Hepatocyte (in vitro differentiated cells): Measurements from ENCODE around the gene SIRT7.

Experiments
- CTCF ChIP-seq: fragments of 200-600 bp; sonication (generic); IDR thresholded peaks from 2 replicates; pipeline ENCODE4 v1.5.1; 2016; ENCODE audit warnings: antibody characterized with exemption, mild to moderate bottlenecking; ENCODE audit not compliant: poor library complexity
- EZH2 ChIP-seq: fragments of 200-600 bp; sonication (generic); IDR thresholded peaks from 2 replicates; pipeline ENCODE4 v1.6.1; 2016; ENCODE audit warnings: antibody characterized with exemption, mild to moderate bottlenecking, borderline replicate concordance
- EZH2phosphoT487 ChIP-seq: fragments of 200-600 bp; sonication (generic); IDR thresholded peaks from one replicate; pipeline ENCODE4 v1.6.1; 2018; ENCODE audit warnings: antibody characterized with exemption, mild to moderate bottlenecking, low read depth, moderate library complexity; ENCODE audit not compliant: unreplicated experiment, severe bottlenecking

DNA sequence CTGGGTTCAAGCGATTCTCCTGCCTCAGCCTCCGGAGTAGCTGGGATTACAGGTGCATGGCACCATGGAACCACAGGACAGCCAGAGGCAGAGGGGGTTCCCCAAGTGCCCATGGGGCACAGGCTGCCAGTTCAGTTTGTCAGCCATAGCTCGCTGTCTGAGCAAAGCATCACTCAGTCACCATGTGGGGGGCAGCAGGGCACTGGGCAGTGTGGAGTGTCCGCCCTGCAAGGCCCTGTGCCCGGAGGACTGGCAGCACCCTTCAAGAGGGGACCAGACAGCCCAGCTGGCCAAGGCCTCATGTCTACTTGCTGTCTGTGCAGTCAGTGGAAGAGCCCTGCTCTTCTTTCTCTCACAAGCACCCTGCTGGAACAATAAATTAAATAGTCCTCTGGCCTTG, 33.0 kb downstream of the SIRT7 start:
- TF ChIP-seq CTCF (no peak), EZH2phosphoT487 (no peak), EZH2 (no peak)
